ENCODE results near the gene TUFT1. TPM values are rescaled to one million over a fixed set of nuclear protein-coding genes. Genes with fewer than 3 reads are reported as not detected.

The TUFT1 gene
- total and polyA plus RNA-seq, 2 of the 8 experiments (the other 6 are each of a cell fraction or from before 2014, with no cell fraction given), result 7.3 to 10.4 TPM

DNA sequence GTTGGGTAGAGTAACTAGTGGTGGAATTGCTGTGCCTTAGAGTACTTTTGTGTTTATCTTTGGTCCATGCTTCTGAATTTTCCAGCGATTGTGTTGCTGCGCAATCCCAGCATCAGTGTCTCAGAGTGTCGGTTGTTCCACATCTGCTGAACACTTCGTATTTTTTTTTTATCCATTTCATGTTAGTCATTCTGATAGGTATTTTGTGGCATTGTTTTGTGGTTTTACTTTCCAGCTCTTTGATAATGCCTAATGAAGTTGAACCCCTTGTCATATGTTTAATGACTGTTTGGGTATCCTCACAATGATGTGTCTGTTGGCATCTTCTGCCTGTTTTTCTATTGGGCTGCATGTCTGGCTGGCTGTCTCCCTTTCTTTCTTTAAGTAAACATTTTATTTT, 13.6 kb downstream of the TUFT1 start:
- 90% methylated on average over 4 of the region's 4 CpGs; no CpG with 5 or more reads in 1 of the 2 experiments for WGBS, 2 experiments (ENCODE audit: extremely low coverage in 1 of 2, insufficient coverage in 1 of 2, insufficient read length in 1 of 2, insufficient replicate concordance in 2 of 2, low coverage in 1 of 2, low lambda C conversion rate in 2 of 2, missing lambda C conversion rate in 1 of 2)
- no peak for TF ChIP-seq CBX8 (IDR thresholded peaks at IDR 0.05; ENCODE audit: borderline replicate concordance, low read depth, low read length)
- no peak for TF ChIP-seq SP4 (IDR thresholded peaks at IDR 0.05; ENCODE audit: low read length)
- no peak for TF ChIP-seq BCL11A (IDR thresholded peaks at IDR 0.05; ENCODE audit: low read depth in 2 of 2, low read length in 2 of 2)
- TF ChIP-seq POLR2A (IDR thresholded peaks at IDR 0.05; ENCODE audit: control extremely low read depth in 1 of 2, low read depth in 2 of 2, low read length in 2 of 2), result no peak
- no peak for TF ChIP-seq JUN (IDR thresholded peaks at IDR 0.05; ENCODE audit: low read depth, low read length)
- TF ChIP-seq BACH1 (IDR thresholded peaks at IDR 0.05; ENCODE audit: low read length), result no peak

More for the DNA sequence above, 13.6 kb downstream of the TUFT1 start:
- DNase-seq (ENCODE audit: low read depth in 1 of 2, low spot score in 2 of 2) (no peak), FAIRE-seq (no peak)
- CTCF ChIA-PET (ENCODE audit: partially characterized antibody), result interaction anchor here (0.8 kb wide), 1 partner anchor 9 kb away, joined by 3 read pairs; no protein-coding TSS in a partner anchor
- Histone ChIP-seq H3K14ac (ENCODE audit: insufficient read length) (no peak overlapping the region), H3K9ac (replicated peaks in 1 of 4; ENCODE audit: extremely low read depth in 1 of 4, low read depth in 3 of 4, low read length in 3 of 4) (no peak overlapping the region), H3K4me1 (replicated peaks in 1 of 4; ENCODE audit: control insufficient read depth in 3 of 4, insufficient read depth in 4 of 4, low read length in 3 of 4) (peaks cover 0 to under 1% (median 0%) of the 10 kb centered on the region in 4 experiments; a peak in 1 of 7 replicates), H3K9me3 (ENCODE audit: insufficient read depth in 2 of 2, low read depth in 1 of 2, low read length in 1 of 2) (no peaks in the 10 kb centered on the region), H2AFZ (ENCODE audit: low read length) (no peak overlapping the region), H3K79me2 (ENCODE audit: control insufficient read depth in 1 of 2, insufficient read depth in 2 of 2, low read length in 2 of 2) (peaks cover 0 to 26% of the 10 kb centered on the region in 2 experiments; a peak in 2 of 4 replicates), H3K27me3 (replicated peaks in 1 of 4; ENCODE audit: control insufficient read depth in 3 of 4, extremely low read depth in 1 of 4, insufficient read depth in 3 of 4, low read length in 3 of 4) (no peaks in the 10 kb centered on the region), H3K4me3 (ENCODE audit: extremely low read depth in 1 of 4, insufficient read depth in 2 of 4, low read depth in 3 of 4, low read length in 4 of 4) (no peak overlapping the region), H2BK12ac (ENCODE audit: low read depth, low read length) (no peak overlapping the region), H2BK20ac (ENCODE audit: low read length) (no peak overlapping the region), H3K56ac (replicated peaks; ENCODE audit: insufficient read length, low read depth, low read length) (no peak overlapping the region), H2BK15ac (ENCODE audit: low read length) (no peak overlapping the region), H3K27ac (ENCODE audit: low read depth, low read length) (no peak overlapping the region), H3K4ac (replicated peaks; ENCODE audit: insufficient read length, low read depth, low read length) (no peak overlapping the region), H3K23ac (ENCODE audit: insufficient read length) (no peak overlapping the region), H4K91ac (replicated peaks; ENCODE audit: insufficient read length, low read length) (no peak overlapping the region), H2BK5ac (ENCODE audit: low read depth, low read length) (no peak overlapping the region), H4K8ac (ENCODE audit: extremely low read depth, insufficient read depth, low read length) (no peak overlapping the region), H3K36me3 (ENCODE audit: control insufficient read depth in 2 of 4, insufficient read depth in 4 of 4, low read length in 3 of 4) (no peaks in the 10 kb centered on the region), H4K5ac (ENCODE audit: insufficient read length, low read depth, low read length) (no peak overlapping the region), H3K79me1 (ENCODE audit: low read depth, low read length) (peaks cover 2% of the 10 kb centered on the region; the same call in 1 of the 2 replicates), H3K18ac (ENCODE audit: extremely low read depth, low read length) (no peak overlapping the region), H4K20me1 (replicated peaks in 1 of 2; ENCODE audit: control insufficient read depth in 1 of 2, insufficient read depth in 2 of 2, low read length in 2 of 2) (no peaks in the 10 kb centered on the region), H3K4me2 (ENCODE audit: insufficient read depth in 1 of 2, low read depth in 2 of 2, low read length in 2 of 2) (no peak overlapping the region), H2AK5ac (ENCODE audit: low read depth, low read length) (no peak overlapping the region), H3K23me2 (ENCODE audit: low read depth, low read length) (no peaks in the 10 kb centered on the region), H2BK120ac (replicated peaks; ENCODE audit: low read depth, low read length) (no peak overlapping the region)
- POLR2A ChIA-PET (ENCODE audit: partially characterized antibody), result interaction anchor here (1.9 kb wide), 1 partner anchor 13 kb away, joined by 8 read pairs; the partner anchor contains the start of gene TUFT1
